NCI-H446 (cell line): Measurements from ENCODE around the gene AZGP1.
A peak's percentile ranks its signal among the peaks of the same experiment; 100 is the strongest.
"Not testable (repeated sequence)": the region's sequence is repeated elsewhere in the genome, so short reads cannot be mapped to it uniquely, and the experiment has no call there.

Source experiments
- DNase-seq, 2 experiments: peaks; one replicate each; lab custom pipeline; 2025; lab: John Stamatoyannopoulos, UW

The AZGP1 gene

GRCh38 chr7:99975782-99976521, at the start of gene AZGP1:
AZGP1 (minus strand) TSS chr7:99976031; CDS start chr7:99976020, 11 bp downstream.
- DNase-seq = no peak

GRCh38 chr7:100024020-100024619, 48.3 kb upstream of the AZGP1 start:
- DNase-seq = no peak

GRCh38 chr7:100023526-100023925, 47.7 kb upstream of the AZGP1 start:
- no peak for DNase-seq

GRCh38 chr7:100022621-100023020, 46.8 kb upstream of the AZGP1 start:
- no peak for DNase-seq

- no peak for DNase-seq
Observed at GRCh38 chr7:100021297-100021696, 45.5 kb upstream of the AZGP1 start.

- no peak for DNase-seq
Observed at GRCh38 chr7:100019908-100020307, 44.1 kb upstream of the AZGP1 start.

- no peak for DNase-seq
Observed at GRCh38 chr7:100017875-100018274, 42.0 kb upstream of the AZGP1 start.

GRCh38 chr7:100017300-100017699, 41.5 kb upstream of the AZGP1 start:
- no peak for DNase-seq

- DNase-seq = no peak
Observed at GRCh38 chr7:100016215-100016901, 40.5 kb upstream of the AZGP1 start.

- DNase-seq = peak; percentile 83 to 92
Observed at GRCh38 chr7:100015232-100016214, 39.7 kb upstream of the AZGP1 start, which contains the start of gene ZKSCAN1. ZKSCAN1 (plus strand) TSS chr7:100015596; CDS start chr7:100023507, 7,911 bp downstream.

- DNase-seq = no peak
Observed at GRCh38 chr7:100013328-100013676, 37.5 kb upstream of the AZGP1 start.

GRCh38 chr7:100012385-100013327, 36.8 kb upstream of the AZGP1 start:
- DNase-seq = not testable (repeated sequence)

- no peak for DNase-seq
Observed at GRCh38 chr7:100011516-100011915, 35.7 kb upstream of the AZGP1 start.

- no peak for DNase-seq
Observed at GRCh38 chr7:100010901-100011300, 35.1 kb upstream of the AZGP1 start.

GRCh38 chr7:100009952-100010351, 34.1 kb upstream of the AZGP1 start:
- not testable (repeated sequence) for DNase-seq

- DNase-seq = no peak
Observed at GRCh38 chr7:100008525-100008924, 32.7 kb upstream of the AZGP1 start.

- DNase-seq = peak in 1 of 2 experiments; percentile 15
Observed at GRCh38 chr7:100007887-100008286, 32.1 kb upstream of the AZGP1 start.

- no peak for DNase-seq
Observed at GRCh38 chr7:100003711-100004661, 28.2 kb upstream of the AZGP1 start.

GRCh38 chr7:100000239-100000638, 24.4 kb upstream of the AZGP1 start:
- no peak for DNase-seq
